Type B pancreatic cell (in vitro differentiated cells): Measurements from ENCODE around the gene MYL5. TPM values are rescaled to one million over a fixed set of nuclear protein-coding genes. Genes with fewer than 3 reads are reported as not detected.

Experiments
- DNase-seq: peaks from one replicate; pipeline ENCODE4 v3.0.0; 2021; ENCODE audit warnings: mixed read lengths; ENCODE audit not compliant: unreplicated experiment; ENCODE audit errors: extremely low spot score
- H3K27ac Mint-ChIP-seq: 2 replicates; pipeline ENCODE4 v1.8.0; 2021; ENCODE audit warnings: mild to moderate bottlenecking, mixed read lengths
- H3K27me3 Mint-ChIP-seq: 2 replicates; pipeline ENCODE4 v1.8.0; 2021; ENCODE audit warnings: mixed read lengths
- H3K36me3 Mint-ChIP-seq: 2 replicates; pipeline ENCODE4 v1.8.0; 2021; ENCODE audit warnings: mixed read lengths
- H3K4me1 Mint-ChIP-seq: one replicate; pipeline ENCODE4 v1.8.0; 2021; ENCODE audit warnings: mixed read lengths; ENCODE audit not compliant: unreplicated experiment
- H3K4me3 Mint-ChIP-seq: 2 replicates; pipeline ENCODE4 v1.8.0; 2021; ENCODE audit warnings: mild to moderate bottlenecking, mixed read lengths
- H3K9me3 Mint-ChIP-seq: 2 replicates; pipeline ENCODE4 v1.8.0; 2021; ENCODE audit warnings: mixed read lengths
- total RNA-seq: library from RNA; stranded (reverse); gene quantifications from 2 replicates; pipeline ENCODE4 v1.2.1, GENCODE V29; 2021; ENCODE audit warnings: low replicate concordance
- TF ChIP-seq, protein P1 (sequence below): fragments of 200-600 bp; sonication (generic); conservative IDR thresholded peaks from 2 replicates; pipeline ENCODE4 v1.5.0; 2021; ENCODE audit warnings: antibody characterized with exemption, mild to moderate bottlenecking

Gene MYL5
- total RNA-seq, 1 donor from 2014 or later: 20.2 TPM

DNA sequence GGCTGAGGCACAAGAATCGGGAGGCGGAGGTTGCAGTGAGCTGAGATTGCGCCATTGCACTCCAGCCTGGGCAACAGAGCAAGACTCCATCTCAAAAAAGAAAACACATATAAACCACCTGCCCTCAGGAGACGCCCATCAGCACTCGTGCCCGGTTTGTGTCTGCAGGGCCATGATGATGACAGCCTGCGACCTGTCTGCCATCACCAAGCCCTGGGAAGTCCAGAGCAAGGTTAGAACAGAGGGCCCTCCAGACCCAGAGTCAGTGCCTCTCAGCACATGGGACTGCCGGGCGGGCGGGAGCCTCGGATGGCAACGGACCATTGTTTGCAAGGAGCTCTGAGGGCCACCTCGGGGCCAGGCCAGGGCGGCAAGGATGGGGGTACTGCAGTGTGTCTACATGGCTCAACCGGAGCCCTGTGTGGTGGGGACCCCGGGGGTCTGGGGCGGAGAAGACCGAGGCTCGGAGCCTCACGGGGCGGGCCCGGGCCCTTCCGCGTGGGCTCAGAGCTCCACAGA is 9.6 kb upstream of the MYL5 start:
- TF ChIP-seq, protein P1, sequence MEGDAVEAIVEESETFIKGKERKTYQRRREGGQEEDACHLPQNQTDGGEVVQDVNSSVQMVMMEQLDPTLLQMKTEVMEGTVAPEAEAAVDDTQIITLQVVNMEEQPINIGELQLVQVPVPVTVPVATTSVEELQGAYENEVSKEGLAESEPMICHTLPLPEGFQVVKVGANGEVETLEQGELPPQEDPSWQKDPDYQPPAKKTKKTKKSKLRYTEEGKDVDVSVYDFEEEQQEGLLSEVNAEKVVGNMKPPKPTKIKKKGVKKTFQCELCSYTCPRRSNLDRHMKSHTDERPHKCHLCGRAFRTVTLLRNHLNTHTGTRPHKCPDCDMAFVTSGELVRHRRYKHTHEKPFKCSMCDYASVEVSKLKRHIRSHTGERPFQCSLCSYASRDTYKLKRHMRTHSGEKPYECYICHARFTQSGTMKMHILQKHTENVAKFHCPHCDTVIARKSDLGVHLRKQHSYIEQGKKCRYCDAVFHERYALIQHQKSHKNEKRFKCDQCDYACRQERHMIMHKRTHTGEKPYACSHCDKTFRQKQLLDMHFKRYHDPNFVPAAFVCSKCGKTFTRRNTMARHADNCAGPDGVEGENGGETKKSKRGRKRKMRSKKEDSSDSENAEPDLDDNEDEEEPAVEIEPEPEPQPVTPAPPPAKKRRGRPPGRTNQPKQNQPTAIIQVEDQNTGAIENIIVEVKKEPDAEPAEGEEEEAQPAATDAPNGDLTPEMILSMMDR: no peak
- no peak for DNase-seq
- H3K36me3 Mint-ChIP-seq: no peaks in the 10 kb centered on the region
- H3K27ac Mint-ChIP-seq: no peak overlapping the region
- H3K4me3 Mint-ChIP-seq: peak overlapping the region; percentile 11
- no peaks in the 10 kb centered on the region for H3K4me1 Mint-ChIP-seq
- no peaks in the 10 kb centered on the region for H3K9me3 Mint-ChIP-seq
- H3K27me3 Mint-ChIP-seq: no peaks in the 10 kb centered on the region

GRCh38 chr4:665381-665750 is 9.0 kb upstream of the MYL5 start:
- Mint-ChIP-seq H3K9me3 (no peaks in the 10 kb centered on the region), H3K4me1 (no peaks in the 10 kb centered on the region), H3K27me3 (no peaks in the 10 kb centered on the region), H3K36me3 (no peaks in the 10 kb centered on the region), H3K27ac (no peak overlapping the region), H3K4me3 (peak overlapping the region; percentile 11)
- TF ChIP-seq, protein P1: no peak
- DNase-seq: no peak

- Mint-ChIP-seq H3K36me3 (peaks cover 4% of the 10 kb centered on the region), H3K9me3 (no peaks in the 10 kb centered on the region), H3K4me3 (no peak overlapping the region), H3K27me3 (no peaks in the 10 kb centered on the region), H3K27ac (no peak overlapping the region), H3K4me1 (no peaks in the 10 kb centered on the region)
- TF ChIP-seq, protein P1: no peak
- no peak for DNase-seq
These were observed 8.4 kb upstream of the MYL5 start for GRCh38 chr4:665751-666435.

- no peaks in the 10 kb centered on the region for H3K9me3 Mint-ChIP-seq
- no peak overlapping the region for H3K4me3 Mint-ChIP-seq
- H3K27ac Mint-ChIP-seq: no peak overlapping the region
- H3K36me3 Mint-ChIP-seq: peaks cover 4% of the 10 kb centered on the region
- no peak for DNase-seq
- no peaks in the 10 kb centered on the region for H3K4me1 Mint-ChIP-seq
- H3K27me3 Mint-ChIP-seq: no peaks in the 10 kb centered on the region
- TF ChIP-seq, protein P1: no peak
These were observed 7.9 kb upstream of the MYL5 start for GRCh38 chr4:666436-666810.

DNA sequence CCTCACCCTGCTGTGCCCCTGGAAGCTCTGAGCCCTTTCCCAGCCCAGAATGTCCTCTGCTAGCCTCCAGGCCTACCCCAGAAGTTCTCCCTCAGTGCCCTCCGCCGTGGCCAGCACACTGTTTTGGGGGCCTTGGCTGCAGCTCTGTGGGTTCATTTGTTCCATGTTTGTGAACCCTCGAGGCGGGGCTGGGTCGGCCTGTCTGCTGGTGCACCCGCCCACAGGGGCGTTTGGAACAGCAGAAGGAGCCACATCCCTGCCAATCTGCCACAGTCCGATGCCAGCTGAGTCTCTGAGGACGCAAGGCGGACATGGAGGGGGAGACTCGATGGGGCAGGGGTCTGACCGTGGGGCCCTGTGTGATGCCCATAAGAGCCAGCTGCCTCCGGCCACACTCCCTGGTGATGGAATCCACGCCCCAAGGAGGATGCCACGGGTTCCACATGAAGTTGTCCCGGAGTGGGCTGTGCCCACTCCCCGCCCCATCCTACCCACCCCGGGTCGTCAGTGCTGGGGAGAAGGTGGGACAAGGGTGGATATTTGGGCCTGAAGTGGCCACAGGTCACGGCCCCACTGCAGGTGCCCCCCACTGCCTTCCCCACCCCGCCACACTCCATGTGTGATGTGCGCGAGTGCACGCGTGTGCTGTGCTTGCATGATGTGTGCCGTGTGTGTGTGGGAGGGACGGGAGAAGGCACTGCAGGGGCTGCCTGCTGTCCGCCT is 7.4 kb upstream of the MYL5 start:
- no peak for DNase-seq
- H3K27me3 Mint-ChIP-seq: no peaks in the 10 kb centered on the region
- TF ChIP-seq, protein P1: no peak
- peaks cover 4% of the 10 kb centered on the region for H3K36me3 Mint-ChIP-seq
- no peaks in the 10 kb centered on the region for H3K9me3 Mint-ChIP-seq
- H3K4me3 Mint-ChIP-seq: no peak overlapping the region
- H3K27ac Mint-ChIP-seq: no peak overlapping the region
- H3K4me1 Mint-ChIP-seq: no peaks in the 10 kb centered on the region
